ENCODE results near the gene SEMA6A.

SEMA6A gene

DNA sequence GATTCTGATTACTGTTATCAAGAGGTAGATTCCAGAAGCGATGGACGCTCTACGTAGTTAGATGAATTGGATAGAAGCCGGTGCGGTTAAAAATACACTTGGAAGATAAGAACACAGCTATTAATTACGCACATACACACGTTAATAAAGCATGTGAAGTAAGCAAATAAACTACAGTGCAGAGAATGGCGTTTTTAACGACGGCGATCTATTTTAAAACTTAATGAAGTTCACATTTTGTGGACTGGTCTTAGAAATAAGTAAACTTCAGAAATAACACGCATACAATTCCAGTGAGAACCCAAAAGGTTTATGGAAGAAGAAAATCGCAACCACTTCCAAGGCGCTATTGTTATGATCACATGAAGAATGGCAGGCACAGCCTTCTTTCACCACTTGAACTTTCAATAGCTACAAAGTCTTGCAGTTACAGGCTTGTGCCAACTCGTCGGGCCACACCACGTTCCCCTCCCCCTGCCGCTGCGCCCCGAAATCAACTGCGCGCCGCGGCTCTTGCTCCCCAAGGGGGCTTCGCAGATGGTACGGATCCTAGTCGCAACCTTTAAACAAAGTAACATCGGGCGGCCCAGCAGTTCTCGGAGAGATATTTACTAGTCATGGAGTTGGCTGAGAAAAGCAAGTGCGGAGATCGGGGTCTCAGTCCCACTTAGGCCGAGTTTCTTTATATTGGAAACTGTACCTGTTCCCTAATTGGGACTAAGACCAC is 866 bp upstream of the SEMA6A start:
- DNase-seq, result no peak

DNA sequence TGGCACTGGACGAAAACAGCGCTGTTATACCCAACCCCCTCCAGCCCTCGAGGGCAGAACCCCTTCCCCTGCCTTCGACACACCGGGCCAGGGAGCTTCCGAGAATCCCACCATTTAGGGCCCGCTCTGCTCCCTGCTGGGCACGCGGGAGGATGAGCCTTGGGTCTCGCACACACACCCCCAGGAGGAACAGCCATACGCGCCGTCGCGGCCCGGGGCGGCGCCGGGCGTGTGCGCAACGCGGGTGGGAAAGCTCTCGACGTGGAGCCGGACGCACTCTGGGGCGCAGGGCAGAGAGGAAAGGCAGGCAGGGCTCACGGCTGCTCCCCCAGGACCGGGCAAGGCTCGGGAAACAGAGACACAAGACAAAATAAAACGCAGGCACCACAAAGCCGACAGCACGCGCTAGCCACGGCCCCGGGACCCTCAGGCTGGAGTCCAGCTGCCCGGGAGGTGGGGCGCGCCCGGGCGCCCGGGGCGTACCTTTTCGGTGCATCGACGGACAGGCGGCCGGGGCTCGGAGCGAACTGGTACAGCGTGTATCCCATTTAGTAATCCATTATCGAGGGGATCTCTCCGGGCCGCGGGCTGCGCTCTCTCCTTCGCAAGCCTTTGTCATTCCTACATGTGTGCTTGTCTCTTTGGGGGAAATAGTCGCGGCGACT is 789 bp downstream of the SEMA6A start:
- DNase-seq, result no peak

DNA sequence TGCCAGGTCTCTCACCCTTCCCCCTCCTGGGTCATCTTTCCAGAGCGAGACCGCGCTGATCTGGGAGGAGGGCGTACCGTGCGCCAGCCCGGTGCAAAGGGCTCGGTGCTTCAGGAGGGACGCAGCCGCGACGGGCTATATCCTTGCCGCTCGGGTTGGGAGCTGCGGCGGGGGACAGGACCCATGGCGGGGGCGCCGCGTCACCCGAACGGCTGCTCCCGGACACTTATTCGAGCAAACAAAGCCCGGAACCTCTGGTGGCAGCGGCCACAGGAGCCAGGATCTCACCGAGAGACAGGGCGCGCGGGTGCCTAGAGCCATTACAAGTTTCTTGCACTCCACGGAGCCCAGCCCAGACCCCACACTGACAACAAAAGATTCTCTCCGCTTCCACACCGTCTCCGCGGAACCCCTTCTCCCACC is 1.3 kb downstream of the SEMA6A start:
- no peak for DNase-seq

DNA sequence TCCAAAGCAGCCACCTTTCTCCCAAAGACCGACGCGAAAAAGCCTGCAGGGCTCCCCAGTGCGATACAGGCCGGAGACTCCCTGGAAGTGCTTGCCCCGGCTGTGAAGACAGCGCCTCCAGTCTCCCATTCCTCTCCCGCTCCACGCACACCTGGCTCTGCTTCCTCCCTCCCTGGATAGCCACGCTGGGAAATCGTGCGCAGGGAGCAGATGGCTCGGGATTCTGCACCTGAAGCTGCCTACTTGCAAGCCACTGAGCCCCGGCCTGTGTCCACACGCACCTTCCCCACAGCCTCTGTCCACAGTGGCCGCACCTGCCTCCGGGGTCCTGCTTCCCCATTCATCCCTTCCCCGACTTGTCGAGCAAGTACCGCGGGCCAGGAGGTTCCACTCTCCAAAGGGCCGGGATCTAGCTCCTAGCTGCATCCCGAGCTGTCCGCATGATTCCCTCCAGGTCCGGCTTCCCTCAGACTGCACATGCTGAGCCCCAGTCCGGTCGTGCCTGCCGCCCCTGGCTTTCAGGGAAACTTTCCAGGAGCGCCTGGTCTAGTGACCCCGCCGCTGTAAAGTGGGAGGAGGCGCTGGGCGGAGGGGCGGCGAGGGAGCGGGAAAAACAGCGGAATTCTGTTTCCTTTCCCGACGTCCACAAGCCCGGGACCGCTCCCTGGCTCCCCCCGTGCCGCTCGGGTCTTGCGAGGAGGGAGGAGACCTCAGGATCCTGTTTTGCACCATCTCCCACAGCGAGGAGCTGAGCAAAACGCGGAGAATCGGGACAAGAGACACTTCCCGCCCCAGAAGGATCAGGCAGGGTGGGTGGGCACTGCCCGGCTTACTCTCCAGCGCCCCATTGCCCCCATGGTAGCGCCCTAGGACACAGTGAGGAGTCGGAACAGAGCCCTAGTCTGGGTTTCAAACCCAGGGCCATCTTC is 2.0 kb downstream of the SEMA6A start:
- no peak for DNase-seq

DNA sequence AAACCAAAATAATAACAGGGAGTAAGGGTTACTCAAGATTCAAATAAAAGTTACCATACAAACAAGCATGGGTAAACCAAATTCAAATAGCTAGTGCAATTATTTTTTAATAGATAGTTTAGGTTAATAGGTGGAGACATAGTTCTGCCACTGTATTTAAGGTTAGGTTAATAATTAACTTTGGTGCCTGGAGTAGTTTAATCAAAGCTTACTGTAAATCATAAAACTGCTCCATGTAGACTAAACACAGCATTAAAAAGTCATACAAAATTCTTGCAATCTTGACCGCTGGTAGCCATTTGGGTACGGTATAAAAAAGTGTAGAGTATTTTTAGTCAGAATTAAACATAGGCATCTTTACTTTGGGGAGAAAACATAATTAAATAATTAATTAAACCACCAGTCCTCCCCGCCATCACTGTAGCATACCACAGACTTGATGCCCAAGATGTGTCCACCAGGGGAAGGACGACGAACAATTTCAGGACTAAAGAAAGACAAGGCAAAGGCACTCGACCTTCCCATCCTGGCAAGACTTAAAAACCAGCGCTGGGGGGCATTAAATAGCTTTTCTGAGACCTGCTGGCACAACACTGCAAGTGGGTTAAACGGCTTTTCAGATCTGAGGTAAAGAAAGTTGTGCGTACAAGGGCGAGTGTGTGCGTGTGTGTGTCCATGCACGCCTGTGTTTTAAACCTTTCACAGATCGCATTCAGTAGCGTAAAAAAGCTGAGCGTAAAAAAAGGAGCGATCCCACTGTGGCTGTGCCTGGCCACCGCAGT is 2.9 kb downstream of the SEMA6A start:
- DNase-seq, result no peak

DNA sequence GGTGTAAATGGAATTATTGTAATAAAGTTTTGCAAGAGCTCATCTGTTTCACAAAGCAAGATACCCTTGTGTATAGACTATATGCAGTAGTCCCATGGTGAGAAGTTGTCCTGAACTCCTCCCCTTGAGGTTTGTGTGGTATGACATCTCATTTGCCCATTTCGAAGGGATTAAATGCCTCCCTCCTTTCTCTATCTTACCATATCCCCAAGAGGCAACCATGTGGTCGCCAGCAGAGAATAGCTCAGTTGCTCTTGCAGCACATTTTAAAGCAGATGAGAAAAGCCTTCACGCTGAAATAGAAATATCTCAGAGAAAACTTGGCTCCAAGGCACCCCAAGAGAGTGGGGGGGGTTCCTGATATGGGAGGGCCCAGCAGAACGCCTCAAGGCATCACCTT is 4.6 kb downstream of the SEMA6A start:
- no peak for DNase-seq

DNA sequence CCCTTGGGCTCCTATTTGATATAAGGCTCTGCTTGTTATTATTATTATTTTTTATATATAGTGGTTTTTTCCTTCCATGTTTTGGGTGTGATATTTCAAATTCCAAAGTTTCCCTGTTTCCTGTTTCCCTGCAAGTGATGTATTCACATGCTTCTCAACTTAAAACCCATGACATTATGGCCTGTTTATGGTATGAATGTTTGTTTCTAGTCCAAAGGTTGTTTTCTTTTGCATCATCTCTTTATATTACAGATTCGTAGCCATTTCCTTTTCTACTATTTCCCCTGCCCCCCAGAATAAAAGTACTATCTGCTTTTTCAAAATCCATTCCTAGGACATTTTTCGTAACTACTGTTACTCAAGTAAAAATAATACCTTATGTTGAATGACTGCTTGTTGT is 7.5 kb downstream of the SEMA6A start:
- no peak for DNase-seq

DNA sequence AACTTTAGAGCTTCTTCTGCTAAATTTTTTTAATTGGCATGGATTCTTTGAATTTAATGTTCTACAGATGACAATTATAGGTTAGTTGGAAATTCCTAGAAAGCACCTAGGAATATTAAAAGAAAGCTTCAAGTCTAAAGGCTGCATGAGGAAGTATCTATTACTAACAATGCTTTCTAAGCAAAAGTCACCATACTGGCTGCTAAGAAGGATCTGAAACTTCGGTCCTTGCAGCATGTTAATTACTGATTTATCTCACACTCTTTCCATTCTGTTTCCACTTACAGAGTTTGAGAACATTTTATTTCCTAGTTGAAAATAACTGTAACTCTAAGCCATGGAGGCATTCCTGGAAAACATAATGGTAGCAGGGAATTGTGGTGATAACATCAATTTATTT is 8.4 kb downstream of the SEMA6A start:
- DNase-seq, result no peak

DNA sequence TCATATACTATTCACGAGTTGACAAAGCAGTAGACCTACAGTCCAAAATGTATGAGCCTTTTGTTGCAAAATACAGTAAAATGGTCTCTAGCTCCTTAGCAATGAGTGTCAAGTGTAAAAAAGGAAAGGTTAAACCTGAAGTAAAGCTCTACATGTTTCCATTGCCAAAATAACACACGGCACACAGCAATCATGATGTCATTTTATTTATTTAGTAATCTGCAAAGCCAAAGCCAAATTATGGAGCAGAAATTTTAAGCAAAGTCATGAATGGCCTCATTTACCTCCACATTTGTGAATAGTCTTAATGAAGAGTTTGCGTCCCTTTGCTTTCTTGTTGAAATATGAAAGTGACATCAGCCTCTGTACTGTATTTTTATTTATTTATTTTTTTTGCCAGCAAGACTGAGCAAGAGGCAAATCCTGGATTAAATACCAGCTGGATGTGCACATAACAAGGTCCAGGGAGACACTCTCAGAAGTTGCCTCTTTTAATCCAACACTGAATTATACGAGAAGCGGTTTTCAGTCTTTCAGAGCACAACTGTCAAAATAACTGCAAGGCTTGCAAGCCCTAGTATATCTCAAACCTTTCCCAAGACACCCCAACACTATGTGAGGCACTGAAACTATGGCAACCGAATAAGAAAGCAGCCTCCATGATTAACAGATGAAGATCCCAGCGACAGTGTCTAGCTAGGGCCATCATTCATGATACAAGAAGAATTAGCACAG is 9.7 kb downstream of the SEMA6A start:
- DNase-seq, result no peak

DNA sequence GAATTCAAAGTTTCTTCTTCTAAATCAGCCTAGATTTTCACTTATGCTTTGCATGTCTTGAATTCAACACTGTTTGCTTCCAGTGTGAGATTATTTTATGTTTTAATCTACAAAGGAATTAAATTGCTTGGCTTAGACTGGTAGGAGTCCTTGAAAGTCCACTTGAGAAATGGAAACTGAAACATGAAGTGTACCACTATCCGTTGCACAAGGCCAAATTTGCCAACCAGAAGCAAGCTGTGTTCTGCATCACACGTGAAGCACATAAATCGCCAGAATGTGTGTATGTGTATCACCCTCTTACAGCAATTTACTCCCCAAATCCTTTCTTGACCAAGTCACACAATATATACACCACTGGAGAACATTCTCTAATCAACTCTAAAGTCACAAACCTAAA is 10.3 kb downstream of the SEMA6A start:
- DNase-seq, result no peak

DNA sequence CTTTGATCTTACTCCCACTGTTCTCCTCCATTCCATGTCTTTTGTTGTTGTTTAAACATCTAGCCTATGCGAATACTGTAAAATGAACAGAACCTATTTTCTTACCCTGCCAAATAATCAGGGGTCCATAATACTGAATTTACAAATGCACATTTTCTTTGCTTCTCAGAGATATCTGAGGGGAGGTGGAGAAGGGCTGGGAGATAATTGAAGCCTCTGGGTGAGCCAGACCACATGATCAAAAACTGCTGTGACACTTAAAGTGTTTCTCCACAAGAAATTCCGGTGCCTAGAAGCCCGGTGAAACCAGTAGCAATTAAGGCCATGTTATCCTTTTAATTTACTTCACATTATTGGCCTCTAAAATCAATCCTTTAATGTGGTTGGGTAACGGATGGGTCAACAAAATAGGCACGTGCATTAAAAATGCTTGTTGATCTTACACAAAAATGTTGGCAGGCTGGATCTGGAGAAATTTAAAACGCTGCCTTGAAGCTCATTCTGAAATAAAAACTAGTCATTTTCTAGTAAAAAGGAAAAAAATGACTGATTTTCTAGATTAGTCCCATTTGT is 10.8 kb downstream of the SEMA6A start:
- DNase-seq, result no peak

DNA sequence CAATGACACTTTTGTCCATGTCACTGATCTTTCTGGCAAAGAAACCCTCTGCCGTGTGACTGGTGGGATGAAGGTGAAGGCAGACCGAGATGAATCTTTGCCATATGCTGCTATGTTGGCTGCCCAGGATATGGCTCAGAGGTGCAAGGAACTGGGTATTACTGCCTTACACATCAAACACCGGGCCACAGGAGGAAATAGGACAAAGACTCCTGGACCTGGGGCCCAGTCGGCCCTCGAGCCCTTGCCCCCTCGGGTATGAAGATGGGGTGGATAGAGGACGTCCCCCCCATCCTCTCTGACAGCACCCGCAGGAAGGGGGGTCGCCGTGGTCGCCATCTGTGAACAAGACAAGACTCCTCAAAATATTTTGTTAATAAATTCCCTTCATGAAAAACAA is 12.0 kb downstream of the SEMA6A start:
- DNase-seq, result no peak

DNA sequence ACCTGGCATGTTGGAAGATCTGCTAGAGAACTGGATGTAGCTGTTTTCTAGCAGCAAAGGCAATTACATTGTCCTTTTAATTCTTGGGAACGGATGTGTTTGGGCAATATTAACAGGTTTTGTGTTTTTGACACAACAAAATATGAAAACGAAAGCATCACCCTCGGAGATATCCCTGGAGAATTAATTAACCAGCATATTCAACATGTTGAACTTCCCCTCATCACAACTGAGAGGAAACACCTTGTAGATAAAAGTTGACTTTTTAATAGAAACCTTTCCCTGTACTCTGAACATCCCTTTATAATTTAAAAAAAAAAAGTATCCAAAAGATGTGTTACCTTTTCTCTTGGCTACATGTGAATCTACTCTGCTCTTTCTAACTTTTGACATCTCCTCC is 13.0 kb downstream of the SEMA6A start:
- no peak for DNase-seq

DNA sequence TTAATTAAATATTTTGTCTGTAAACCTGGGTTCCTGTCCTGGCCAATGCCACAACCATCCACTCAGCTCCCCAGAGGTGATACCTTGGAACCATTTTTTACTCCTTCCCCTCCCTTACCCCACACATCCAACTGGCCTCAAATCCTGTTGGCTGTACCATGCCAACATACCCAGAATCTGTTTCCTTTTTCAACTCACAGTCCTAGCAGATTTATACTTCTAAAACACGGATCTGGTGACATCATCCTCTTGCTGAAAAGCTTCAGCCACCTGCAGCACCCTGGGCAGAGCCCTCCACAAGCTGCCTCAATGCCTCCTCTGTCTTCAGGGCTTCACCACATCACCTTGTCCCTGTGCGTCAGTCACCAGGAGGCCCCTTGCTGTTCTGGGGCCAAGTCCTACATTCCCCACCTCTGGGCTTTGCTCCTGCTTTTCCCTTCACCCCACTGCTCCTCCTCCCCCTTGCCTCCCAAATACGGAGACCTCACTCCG is 14.9 kb downstream of the SEMA6A start:
- DNase-seq, result no peak

DNA sequence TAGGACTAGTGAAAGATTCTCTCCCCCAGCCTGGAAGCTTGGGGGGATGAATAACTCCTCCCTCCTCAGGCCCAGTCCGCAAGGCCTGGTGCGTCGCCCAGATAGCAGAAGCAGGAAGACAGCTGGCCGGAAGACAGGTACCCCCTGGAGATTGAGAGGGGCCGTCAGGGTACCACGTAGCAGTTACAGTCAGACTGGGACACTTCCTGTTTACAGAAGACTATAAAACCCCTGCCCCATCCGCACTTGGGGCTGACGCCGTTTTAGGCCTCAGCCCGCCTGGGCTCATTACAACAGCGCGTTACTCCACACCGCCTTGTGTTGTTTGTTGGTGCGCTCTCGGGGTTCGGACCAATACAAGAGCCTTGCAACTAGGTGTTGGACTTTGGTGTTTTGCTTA is 15.4 kb downstream of the SEMA6A start:
- DNase-seq, result no peak

DNA sequence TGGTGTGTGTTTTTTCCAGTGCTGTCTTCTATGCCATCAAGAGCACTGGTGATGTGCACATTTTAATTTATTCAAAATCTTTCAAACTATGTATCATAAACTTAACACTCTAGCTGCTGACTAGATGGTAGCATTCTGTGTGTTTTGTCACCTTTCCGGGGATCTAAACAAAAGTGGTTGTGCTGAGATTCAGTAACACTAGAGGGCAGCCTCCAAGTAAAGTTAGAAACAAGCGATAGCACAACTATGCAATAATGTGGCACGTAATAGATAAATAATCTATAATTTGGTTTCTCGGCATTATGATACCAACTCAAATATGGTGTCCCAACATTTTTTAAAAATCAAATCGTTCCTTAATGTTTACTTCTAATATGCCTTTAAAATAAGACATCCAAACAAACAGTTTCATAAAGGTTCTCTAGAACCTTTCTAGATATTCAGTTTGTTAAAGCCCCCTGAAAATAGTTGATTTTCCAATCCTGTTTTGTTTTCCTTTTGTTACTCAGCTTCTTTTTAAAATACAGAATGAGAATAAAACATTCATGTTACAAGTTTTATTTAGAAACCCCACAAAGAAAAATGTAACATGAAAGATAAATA is 16.9 kb downstream of the SEMA6A start:
- DNase-seq, result no peak

DNA sequence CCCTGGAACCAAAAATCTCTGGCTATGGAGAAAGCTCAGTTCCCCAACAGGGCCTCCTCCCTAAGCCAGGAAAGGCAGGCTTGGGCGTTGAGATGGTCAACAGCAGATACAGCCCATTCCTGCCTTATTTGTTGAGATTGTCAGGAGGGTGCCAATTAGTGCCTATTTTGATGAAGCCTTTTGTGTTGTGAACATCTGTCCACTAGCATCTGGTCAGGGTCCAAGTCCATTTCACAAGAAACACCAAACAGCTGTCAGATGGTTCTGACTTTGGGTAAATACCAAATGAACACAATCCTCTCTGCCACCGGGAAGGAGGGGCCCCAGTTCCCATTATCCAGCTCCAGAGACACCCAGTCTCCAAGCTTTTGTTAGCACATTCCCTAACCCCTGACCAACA is 19.9 kb downstream of the SEMA6A start:
- DNase-seq, result no peak

DNA sequence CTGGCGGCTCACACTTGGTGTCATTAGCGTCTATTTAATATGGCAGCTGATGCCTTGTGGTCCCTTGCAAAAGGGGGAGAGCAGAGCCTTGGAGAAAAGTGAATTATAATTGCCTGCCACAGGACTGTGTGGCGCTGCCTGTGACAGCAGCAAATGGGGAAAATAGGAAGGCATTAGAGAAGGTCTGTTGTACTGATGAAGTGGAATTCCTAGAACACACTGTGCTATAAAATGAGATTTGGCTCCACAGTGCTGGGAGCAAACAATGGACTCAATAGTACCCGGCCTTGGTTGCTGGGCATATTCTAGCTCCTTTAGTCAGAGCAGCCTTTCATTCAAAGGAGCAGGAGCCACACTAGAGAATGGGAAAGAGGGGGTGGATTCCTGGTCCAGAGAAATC is 21.3 kb downstream of the SEMA6A start:
- no peak for DNase-seq

DNA sequence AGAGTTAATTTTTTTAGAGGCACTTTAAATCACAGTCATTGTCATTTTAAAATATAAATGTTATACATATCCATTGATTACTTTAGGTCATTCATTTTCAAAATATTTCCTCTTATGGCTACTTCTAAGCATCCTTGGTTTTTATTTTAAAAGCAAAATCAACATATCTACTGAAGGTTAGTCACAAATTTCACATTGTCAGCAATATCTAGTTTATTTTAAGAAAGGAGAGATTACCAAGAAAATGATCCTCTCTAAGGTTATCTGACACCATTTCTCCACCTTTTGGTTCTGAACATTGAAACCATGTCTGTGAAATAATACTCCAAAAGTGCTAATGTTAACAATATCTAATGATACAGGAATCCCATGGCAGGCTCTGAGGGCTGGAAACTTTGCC is 24.5 kb downstream of the SEMA6A start:
- no peak for DNase-seq

DNA sequence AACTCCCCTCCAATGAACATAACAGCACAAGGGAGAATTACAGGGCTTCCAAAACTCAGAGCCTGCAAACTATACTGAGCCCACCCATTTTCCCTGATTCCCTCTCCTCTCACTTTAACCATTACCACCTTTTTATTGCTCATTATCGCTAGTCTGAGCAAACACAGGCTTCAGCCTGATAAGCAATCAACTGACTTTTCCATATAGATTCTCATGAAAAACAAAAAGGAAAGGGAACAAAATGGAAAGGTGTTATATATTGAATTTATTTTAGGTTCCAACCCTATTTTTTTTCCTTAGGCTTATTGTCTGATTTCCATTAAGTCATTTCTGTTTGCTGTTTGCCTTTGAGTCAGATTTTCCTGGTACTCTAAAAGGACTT is 27.9 kb downstream of the SEMA6A start:
- no peak for DNase-seq

DNA sequence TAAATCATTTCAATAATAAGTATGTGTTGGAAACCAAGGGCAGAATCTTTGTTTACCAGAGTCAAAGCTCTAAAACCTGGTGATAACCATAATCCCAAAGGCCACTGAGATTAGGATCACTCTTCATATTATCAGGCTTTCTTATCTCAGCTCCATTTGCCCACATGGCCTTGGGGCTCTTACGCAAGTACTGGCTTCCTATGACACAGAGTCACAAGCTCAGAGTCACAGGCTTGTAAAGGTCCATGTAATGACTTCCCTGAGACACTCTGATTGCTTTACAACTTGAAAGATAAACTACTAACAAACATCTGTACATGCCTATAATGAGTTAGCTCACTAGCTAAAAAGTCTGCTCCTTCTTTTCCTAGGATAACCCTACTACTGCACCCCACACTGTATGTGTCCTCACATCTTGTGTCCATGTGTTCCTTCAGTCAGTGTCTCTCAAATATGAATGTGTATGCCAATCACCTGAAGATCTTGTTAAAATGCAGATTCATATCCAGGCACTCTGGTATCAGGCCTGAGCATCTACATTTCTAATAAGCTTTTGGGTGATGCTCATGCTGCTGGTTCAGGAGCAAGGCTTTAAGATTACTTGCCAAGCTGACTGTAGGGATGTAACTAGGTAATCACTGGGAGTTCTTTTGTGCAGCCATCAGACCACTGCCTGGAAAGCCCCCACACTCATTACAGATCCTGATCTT is 28.4 kb downstream of the SEMA6A start:
- DNase-seq, result no peak
